H1 (cell line): ENCODE measurements around the gene CACNG1. TPM values are rescaled to one million over a fixed set of nuclear protein-coding genes. Genes with fewer than 3 reads are reported as not detected.

ENCODE experiments used
- EP300 ChIP-seq, 2 experiments: IDR thresholded peaks; 1 replicate in 1 of 2; 2 replicates in 1 of 2; pipeline ENCODE4 v1.6.1; 2011 to 2012; ENCODE audit warnings: low read depth in 2 of 2, low read length in 2 of 2, mild to moderate bottlenecking in 2 of 2, borderline replicate concordance in 1 of 2, inconsistent platforms in 1 of 2, moderate library complexity in 1 of 2
- SAP30 ChIP-seq: fragments of 300-600 bp; sonication (generic); IDR thresholded peaks from 2 replicates; pipeline ENCODE4 v1.7.1; 2012; ENCODE audit warnings: low read length, moderate library complexity, mild to moderate bottlenecking, inconsistent platforms; ENCODE audit not compliant: insufficient read depth, insufficient replicate concordance
- SIRT6 ChIP-seq: IDR thresholded peaks from one replicate; pipeline ENCODE4 v1.7.1; 2012; ENCODE audit warnings: low read length, inconsistent platforms
- SP1 ChIP-seq: IDR thresholded peaks from 2 replicates; pipeline ENCODE4 v1.6.1; 2011; ENCODE audit warnings: low read depth, low read length
- polyA plus RNA-seq, 7 experiments: library from polyadenylated mRNA; depleted of rRNA in 3 of 7; stranded (reverse) in 5 of 7; unstranded in 2 of 7; fragments of >200 nt in 5 of 7; fragments of 200-250 nt in 2 of 7; gene quantifications; 1 replicate in 5 of 7; 2 replicates in 1 of 7; 4 replicates in 1 of 7; pipeline versions ENCODE4 v1.2.1 to v1.2.3, GENCODE V29; 2011 to 2013; ENCODE audit warnings: missing spikeins in 2 of 7, mixed read lengths in 2 of 7
- total RNA-seq: library from RNA; stranded (reverse); fragmentation: NEBNext Ultra II Directional; extraction: Animal tissue kit (Norgen Biotek cat#: 25700); gene quantifications from 2 replicates; pipeline ENCODE4 v1.2.1, GENCODE V29; 2021
- TF ChIP-seq, protein P1 (sequence below), 3 experiments: IDR thresholded peaks; 1 replicate in 2 of 3; 2 replicates in 1 of 3; pipeline versions ENCODE4 v1.5.1 to v1.6.1; 2011; ENCODE audit warnings: low read length in 3 of 3, mild to moderate bottlenecking in 3 of 3, inconsistent platforms in 2 of 3, low read depth in 1 of 3, moderate library complexity in 1 of 3; ENCODE audit not compliant: insufficient read depth in 1 of 3; ENCODE audit errors: control extremely low read depth in 1 of 3
- TF ChIP-seq, protein P2 (sequence below): IDR thresholded peaks from 2 replicates; pipeline ENCODE4 v1.6.1; 2012; ENCODE audit warnings: inconsistent platforms

CACNG1 gene
- total and polyA plus RNA-seq, 2 of the 8 experiments (the other 6 are each of a cell fraction or from before 2014, with no cell fraction given), result not detected

DNA sequence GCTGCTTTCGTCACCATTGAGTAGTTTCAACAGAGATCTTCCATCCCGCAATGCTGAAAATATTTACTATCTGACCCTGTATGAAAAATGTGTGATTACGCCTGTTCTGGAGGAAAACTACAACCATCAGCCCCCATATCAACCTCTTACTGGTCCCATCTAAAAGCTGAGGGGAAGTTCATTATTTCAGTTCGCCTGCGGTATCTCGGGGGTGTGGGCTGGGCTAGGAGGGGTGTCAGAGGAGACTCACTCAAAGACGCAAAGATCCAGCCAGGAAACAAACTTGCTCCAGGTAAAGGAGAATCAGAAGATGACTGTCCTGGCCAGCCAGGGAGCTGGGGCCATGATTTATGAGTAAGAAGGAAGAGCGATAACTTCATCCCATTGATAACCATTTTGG, 13.7 kb downstream of the CACNG1 start (continued):
- TF ChIP-seq, protein P1, sequence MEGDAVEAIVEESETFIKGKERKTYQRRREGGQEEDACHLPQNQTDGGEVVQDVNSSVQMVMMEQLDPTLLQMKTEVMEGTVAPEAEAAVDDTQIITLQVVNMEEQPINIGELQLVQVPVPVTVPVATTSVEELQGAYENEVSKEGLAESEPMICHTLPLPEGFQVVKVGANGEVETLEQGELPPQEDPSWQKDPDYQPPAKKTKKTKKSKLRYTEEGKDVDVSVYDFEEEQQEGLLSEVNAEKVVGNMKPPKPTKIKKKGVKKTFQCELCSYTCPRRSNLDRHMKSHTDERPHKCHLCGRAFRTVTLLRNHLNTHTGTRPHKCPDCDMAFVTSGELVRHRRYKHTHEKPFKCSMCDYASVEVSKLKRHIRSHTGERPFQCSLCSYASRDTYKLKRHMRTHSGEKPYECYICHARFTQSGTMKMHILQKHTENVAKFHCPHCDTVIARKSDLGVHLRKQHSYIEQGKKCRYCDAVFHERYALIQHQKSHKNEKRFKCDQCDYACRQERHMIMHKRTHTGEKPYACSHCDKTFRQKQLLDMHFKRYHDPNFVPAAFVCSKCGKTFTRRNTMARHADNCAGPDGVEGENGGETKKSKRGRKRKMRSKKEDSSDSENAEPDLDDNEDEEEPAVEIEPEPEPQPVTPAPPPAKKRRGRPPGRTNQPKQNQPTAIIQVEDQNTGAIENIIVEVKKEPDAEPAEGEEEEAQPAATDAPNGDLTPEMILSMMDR (IDR thresholded peaks at IDR 0.05; ENCODE audit: control extremely low read depth in 1 of 3, insufficient read depth in 1 of 3, low read depth in 1 of 3, low read length in 3 of 3), result no peak
- TF ChIP-seq SIRT6, result no peak
- TF ChIP-seq EP300 (IDR thresholded peaks at IDR 0.05; ENCODE audit: borderline replicate concordance in 1 of 2, low read depth in 2 of 2, low read length in 2 of 2), result no peak
- TF ChIP-seq SP1, result no peak
- TF ChIP-seq, protein P2, sequence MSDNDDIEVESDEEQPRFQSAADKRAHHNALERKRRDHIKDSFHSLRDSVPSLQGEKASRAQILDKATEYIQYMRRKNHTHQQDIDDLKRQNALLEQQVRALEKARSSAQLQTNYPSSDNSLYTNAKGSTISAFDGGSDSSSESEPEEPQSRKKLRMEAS, result no peak
- TF ChIP-seq SAP30, result no peak
- TF ChIP-seq, all 59 proteins: peak for 0
